Breast epithelium (tissue), 4 donors: Measurements from ENCODE around the gene POLA1. TPM values are rescaled to one million over a fixed set of nuclear protein-coding genes. Genes with fewer than 3 reads are reported as not detected.

ENCODE experiments used
- DNase-seq, 2 donors: peaks; one replicate each; pipeline ENCODE4 v3.0.0-alpha.2; 2019; ENCODE audit warnings: low spot score in 2 of 2
- H3K27ac ChIP-seq, 2 donors: fragments of 200-600 bp; sonication (generic) in 1 of 2; one replicate each; pipeline ENCODE4 v1.5.1; 2016 to 2019; ENCODE audit warnings: mild to moderate bottlenecking in 1 of 2
- H3K27me3 ChIP-seq, 2 donors: fragments of 200-600 bp; sonication (generic) in 1 of 2; one replicate each; pipeline versions ENCODE4 v1.5.1 to v1.6.0; 2017 to 2019; ENCODE audit warnings: control low read depth in 1 of 2, mild to moderate bottlenecking in 1 of 2
- H3K36me3 ChIP-seq: fragments of 200-600 bp; one replicate; pipeline ENCODE4 v1.5.1; 2019
- H3K4me1 ChIP-seq, 2 donors: fragments of 200-600 bp; sonication (generic); one replicate each; pipeline ENCODE4 v1.5.1; 2016 to 2019; ENCODE audit warnings: control low read depth in 1 of 2
- H3K4me3 ChIP-seq, 3 donors: fragments of 200-600 bp; sonication (generic); 1 replicate in 2 of 3; 2 replicates in 1 of 3; pipeline ENCODE4 v1.5.1; 2016 to 2019; ENCODE audit warnings: mild to moderate bottlenecking in 3 of 3, moderate library complexity in 2 of 3
- H3K9me3 ChIP-seq, 2 donors: fragments of 200-600 bp; sonication (generic) in 1 of 2; one replicate each; pipeline ENCODE4 v1.5.1; 2016 to 2019; ENCODE audit warnings: control low read depth in 1 of 2
- POLR2A ChIP-seq: fragments of 450-650 bp; IDR thresholded peaks from one replicate; pipeline ENCODE4 v1.6.1; 2016; ENCODE audit warnings: antibody characterized with exemption, mild to moderate bottlenecking, moderate library complexity
- POLR2AphosphoS5 ChIP-seq, 3 donors: sonication (generic); formaldehyde crosslinking; IDR thresholded peaks; one replicate each; pipeline ENCODE4 v1.6.1; 2017; ENCODE audit warnings: antibody characterized with exemption in 3 of 3
- intact Hi-C: fragments of 100-400 bp; cut with DNase I; formaldehyde crosslinking; loops from one replicate; pipeline ENCODE4 v1.15.1; 2023; ENCODE audit warnings: low total_unique reads
- total RNA-seq, 3 donors: library from RNA; depleted of rRNA; stranded (reverse); fragments of >200 nt; gene quantifications; one replicate each; pipeline ENCODE4 v1.1.0, GENCODE V29; 2016
- TF ChIP-seq, protein P1 (sequence below), 3 donors: fragments of 450-650 bp; IDR thresholded peaks; one replicate each; pipeline ENCODE4 v1.5.1; 2016 to 2017; ENCODE audit warnings: antibody characterized with exemption in 3 of 3, mild to moderate bottlenecking in 3 of 3, moderate library complexity in 3 of 3

The POLA1 gene
- total RNA-seq, 3 donors from 2014 or later: 8.2 to 21.8 (median 20.3) TPM

DNA sequence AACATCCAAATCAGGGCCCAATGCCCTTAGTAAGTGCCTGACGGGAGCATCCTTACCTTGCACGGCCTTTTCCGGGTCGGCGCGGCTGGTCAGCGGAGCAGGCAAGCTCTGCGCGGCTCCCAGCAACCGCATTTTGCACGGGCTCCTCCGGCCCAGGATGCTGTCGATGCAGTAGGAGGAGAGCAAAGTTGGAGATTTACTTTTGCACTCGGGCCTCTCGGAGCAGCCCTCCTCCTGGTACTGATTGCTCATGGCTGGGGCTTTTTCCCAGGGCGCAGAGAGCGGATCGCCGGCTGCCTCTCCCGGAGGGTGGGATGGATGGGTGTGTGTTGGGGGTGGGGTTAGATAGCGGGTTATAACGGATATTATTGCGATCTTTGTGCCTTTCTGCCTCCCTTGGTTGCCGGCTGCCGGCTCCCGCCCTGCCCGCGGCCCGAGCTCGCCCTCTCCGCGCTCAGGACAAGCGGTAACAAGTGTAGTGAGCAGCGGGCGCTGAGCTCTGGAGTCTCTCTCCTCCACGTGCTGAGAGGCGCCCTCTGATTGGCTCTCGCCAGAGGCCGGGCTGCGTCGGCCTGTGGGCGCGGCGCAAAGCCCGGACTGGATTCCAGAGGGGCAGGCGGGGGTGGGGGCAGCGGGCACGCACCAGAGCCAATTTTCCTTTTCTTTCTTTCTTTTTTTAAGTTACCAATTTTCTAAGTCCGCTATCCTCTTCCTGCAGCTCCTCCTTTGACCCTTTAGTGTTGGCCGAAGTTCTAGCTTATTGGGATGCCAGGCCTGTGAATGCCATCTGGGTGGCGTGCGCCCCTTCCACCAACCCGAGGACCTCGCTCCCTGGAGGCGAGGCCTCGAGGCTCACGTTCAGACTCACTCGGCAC, 322.0 kb downstream of the POLA1 start, which contains the start of gene ARX:
TSS of gene ARX (minus strand) at position 480 of the 875 bp plus-strand sequence. CDS start at position 252, 228 bp downstream.
- H3K36me3 ChIP-seq: no peaks in the 10 kb centered on the region
- H3K27me3 ChIP-seq: peaks cover 7 to 96% of the 10 kb centered on the region in 2 donors
- intact Hi-C loops: no loop called here
- H3K4me1 ChIP-seq: no peaks in the 10 kb centered on the region
- no peak for DNase-seq
- no peak within 1 kb of the TSS for H3K27ac ChIP-seq
- H3K4me3 ChIP-seq: peak within 1 kb of the TSS in 1 of 3 donors; percentile 44
- peaks cover 0 to 9% of the 10 kb centered on the region in 2 donors for H3K9me3 ChIP-seq
- TF ChIP-seq, protein P1, sequence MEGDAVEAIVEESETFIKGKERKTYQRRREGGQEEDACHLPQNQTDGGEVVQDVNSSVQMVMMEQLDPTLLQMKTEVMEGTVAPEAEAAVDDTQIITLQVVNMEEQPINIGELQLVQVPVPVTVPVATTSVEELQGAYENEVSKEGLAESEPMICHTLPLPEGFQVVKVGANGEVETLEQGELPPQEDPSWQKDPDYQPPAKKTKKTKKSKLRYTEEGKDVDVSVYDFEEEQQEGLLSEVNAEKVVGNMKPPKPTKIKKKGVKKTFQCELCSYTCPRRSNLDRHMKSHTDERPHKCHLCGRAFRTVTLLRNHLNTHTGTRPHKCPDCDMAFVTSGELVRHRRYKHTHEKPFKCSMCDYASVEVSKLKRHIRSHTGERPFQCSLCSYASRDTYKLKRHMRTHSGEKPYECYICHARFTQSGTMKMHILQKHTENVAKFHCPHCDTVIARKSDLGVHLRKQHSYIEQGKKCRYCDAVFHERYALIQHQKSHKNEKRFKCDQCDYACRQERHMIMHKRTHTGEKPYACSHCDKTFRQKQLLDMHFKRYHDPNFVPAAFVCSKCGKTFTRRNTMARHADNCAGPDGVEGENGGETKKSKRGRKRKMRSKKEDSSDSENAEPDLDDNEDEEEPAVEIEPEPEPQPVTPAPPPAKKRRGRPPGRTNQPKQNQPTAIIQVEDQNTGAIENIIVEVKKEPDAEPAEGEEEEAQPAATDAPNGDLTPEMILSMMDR (IDR thresholded peaks at IDR 0.05): no peak
- TF ChIP-seq POLR2A: no peak
- TF ChIP-seq POLR2AphosphoS5 (IDR thresholded peaks at IDR 0.05): no peak

DNA sequence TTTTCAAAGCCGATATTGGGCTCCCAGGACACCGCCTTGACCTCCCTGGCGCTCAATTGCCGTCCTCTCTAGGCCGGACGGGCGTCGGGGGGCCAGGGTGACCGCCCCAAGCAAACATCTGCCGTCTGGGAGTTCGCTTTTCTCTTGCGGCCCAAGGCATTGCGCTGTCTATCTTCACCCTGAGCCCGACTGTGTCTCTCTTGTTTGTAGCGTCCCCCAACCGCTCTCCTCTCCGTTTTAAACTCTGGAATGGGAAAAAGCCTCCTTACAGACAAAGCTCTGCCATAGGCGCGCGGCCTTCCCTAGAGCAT, 322.6 kb downstream of the POLA1 start:
- no peak for DNase-seq
- intact Hi-C loops: no loop called here
- peaks cover 7 to 96% of the 10 kb centered on the region in 2 donors for H3K27me3 ChIP-seq
- H3K4me1 ChIP-seq: no peaks in the 10 kb centered on the region
- H3K36me3 ChIP-seq: no peaks in the 10 kb centered on the region
- TF ChIP-seq POLR2AphosphoS5 (IDR thresholded peaks at IDR 0.05) (no peak), POLR2A (no peak)
- TF ChIP-seq, protein P1 (IDR thresholded peaks at IDR 0.05): no peak
- peaks cover 0 to 9% of the 10 kb centered on the region in 2 donors for H3K9me3 ChIP-seq
- no peak overlapping the region for H3K4me3 ChIP-seq
- no peak overlapping the region for H3K27ac ChIP-seq

DNA sequence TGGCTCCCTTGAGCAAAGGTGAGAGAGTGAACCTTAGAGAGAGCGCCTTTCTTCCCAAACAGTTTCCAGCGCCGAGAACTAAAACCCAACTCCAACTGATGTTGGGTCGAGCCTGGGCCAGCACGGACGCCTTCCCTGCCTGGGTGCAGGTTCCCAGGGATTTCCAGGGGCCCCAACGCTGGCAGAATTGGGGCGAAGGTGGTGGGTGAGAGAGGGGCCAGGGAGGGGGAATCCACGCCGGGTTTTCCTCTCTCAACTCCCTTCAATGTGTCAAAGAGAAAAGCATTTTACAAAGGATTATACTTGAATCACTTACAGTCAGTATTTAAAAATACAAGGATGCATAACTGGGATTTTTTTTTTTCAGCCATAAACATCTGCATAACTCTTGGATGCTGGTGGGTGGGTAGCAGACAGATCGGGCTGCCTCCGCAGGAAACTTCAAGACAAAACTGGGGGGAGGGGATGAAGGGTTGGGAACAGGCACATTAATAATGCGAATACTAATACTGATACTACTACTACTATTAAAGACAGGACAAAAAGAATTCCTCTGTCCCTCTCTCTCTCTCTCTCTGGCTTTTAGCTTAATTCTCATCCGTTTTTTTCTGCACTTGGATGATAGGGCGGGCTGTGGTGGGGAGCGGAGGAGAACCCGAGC, 323.4 kb downstream of the POLA1 start:
- no peak overlapping the region for H3K27ac ChIP-seq
- no peak for DNase-seq
- no peak overlapping the region for H3K4me3 ChIP-seq
- TF ChIP-seq POLR2A (no peak), POLR2AphosphoS5 (IDR thresholded peaks at IDR 0.05) (no peak)
- TF ChIP-seq, protein P1 (IDR thresholded peaks at IDR 0.05): no peak
- H3K27me3 ChIP-seq: peaks cover 7 to 96% of the 10 kb centered on the region in 2 donors
- peaks cover 0 to 9% of the 10 kb centered on the region in 2 donors for H3K9me3 ChIP-seq
- H3K36me3 ChIP-seq: no peaks in the 10 kb centered on the region
- no peaks in the 10 kb centered on the region for H3K4me1 ChIP-seq
- intact Hi-C loops: no loop called here

DNA sequence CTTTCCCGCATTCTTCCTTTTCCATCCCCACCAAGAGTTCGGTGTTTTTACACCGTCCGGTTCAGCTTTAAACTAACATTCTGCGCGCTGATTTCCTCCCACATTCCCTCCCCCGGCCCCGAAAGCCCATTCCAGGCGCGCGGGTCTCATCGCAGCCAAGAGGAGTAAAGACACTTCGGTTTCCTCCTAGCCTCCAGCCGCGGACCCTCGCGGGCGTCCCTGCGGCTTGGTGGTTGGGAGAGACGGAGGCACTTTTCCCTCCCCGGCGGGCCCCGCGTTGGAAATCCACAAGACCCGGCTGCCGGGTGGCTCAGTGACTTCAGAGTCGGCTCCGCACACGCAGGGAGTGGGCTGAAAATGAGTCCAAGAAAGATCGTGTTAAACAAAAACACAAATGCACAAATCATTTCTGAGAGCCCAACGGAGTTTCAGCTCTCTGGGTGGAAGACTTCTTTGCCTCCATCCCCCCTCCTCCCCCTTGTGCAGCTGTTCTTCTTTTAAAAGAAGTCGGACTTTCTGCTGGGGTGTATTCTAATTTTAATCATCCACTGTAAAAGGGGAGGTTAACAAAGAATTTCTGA, 324.0 kb downstream of the POLA1 start:
- peaks cover 9 to 96% of the 10 kb centered on the region in 2 donors for H3K27me3 ChIP-seq
- peaks cover 0 to 8% of the 10 kb centered on the region in 2 donors for H3K9me3 ChIP-seq
- intact Hi-C loops: no loop called here

More for the DNA sequence above, 324.0 kb downstream of the POLA1 start:
- no peaks in the 10 kb centered on the region for H3K4me1 ChIP-seq
- DNase-seq: no peak
- H3K4me3 ChIP-seq: peak overlapping the region in 1 of 3 donors; percentile 27
- TF ChIP-seq POLR2A: no peak
- TF ChIP-seq POLR2AphosphoS5 (IDR thresholded peaks at IDR 0.05): no peak
- TF ChIP-seq, protein P1 (IDR thresholded peaks at IDR 0.05): no peak
- no peak overlapping the region for H3K27ac ChIP-seq
- H3K36me3 ChIP-seq: no peaks in the 10 kb centered on the region
